Activated CD4-positive, alpha-beta T cell treated with anti-CD3 and anti-CD28 coated beads, Interleukin-10, Interleukin-2, amounts not matched to agents 100 ng/mL and 50 ng/mL, durations not matched to agents 16 hours and 8 hours (primary cell): ENCODE results near the gene LRRC4C.

Experiments
- DNase-seq: peaks from one replicate; pipeline ENCODE4 v3.0.0-alpha.2; 2020

LRRC4C gene

DNA sequence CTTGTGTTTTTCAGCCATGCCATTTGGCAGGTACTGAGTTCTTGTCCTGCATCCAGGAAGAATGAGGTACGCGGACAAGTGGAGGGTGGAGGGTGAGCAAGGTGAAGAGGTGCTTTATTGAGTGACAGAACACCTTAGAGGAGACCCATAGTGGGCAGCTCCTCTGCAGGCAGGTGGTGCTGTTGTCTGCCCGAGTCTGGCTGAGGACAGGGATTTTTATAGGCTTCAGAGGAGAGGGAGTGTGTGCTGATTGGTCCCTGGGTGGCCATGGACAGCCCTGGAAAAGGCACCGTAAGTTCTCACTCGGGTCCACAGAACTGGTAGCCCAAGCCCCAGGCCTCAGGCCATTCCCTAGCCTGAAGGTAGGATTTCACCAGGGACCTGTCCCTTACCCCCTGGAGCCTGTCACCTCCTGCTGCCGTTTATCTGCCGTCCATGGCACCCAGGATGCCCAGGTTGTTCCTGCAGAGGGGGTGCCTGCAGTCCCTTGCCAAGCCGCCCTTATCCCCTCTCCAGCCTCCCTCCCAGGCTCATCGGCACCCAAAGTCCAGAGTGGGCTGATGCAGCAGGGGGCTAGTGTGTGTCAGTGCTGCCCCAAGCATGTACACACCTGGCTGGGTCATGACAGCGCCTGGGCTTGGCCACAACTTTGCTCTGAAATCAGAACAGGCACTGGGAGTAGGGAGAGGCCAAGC is 213.6 kb downstream of the LRRC4C start:
- no peak for DNase-seq

DNA sequence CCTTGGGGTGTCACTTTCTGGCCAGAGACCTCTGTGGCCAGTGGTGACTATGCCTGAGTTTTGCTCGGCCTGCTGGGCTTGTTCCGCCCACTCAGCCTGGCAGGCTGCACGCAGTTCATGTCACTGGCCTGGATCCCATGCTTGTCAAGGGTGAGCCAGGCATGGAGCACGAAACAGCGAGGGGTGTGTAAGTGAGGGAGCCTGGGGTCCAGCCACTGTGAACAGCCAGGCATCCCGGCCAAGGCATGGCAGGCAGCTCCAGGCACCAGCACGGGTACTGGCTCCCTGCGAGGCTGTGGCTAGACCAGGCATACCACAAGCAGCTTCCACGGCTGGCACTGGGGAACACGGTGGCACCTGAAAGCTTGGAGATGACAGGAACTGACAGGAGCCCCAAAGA is 214.3 kb downstream of the LRRC4C start:
- no peak for DNase-seq

DNA sequence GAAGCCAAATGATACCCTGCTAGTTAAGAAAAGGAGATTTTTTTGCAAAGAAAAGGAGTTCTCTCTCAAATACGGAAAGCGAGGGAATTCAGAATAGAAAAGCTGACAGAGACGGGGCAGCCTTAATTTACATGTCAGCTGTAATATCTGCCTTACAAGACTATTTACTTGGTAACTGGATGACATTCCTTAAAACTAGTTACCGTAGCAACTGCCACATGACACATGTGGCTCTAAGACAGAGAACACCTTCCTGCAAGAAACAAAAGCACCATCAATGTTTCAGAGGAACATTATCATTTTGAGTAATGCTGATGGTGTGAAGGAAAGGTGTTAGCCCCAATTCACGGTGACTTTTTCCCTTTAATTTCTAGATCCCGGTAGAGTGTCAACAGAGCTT is 222.1 kb downstream of the LRRC4C start:
- DNase-seq = no peak

DNA sequence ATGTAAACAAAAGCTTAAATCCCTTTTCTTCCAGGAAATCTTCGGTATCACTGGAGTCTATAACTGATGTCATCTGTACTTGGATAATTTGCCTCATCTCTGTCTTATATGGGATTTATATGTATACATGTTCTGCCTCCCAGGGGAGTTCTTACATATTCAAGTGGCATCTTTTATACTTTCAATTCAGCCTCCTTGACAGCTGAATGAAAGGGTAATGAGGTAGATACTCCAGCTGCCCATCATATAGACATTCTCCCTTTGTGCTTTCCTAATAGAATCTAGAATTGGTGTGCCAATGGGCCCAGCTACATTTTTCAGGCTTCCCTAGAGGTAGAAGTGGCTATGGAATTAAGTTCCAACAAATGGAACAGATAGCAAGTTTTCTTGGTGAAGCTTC is 223.8 kb downstream of the LRRC4C start:
- no peak for DNase-seq

DNA sequence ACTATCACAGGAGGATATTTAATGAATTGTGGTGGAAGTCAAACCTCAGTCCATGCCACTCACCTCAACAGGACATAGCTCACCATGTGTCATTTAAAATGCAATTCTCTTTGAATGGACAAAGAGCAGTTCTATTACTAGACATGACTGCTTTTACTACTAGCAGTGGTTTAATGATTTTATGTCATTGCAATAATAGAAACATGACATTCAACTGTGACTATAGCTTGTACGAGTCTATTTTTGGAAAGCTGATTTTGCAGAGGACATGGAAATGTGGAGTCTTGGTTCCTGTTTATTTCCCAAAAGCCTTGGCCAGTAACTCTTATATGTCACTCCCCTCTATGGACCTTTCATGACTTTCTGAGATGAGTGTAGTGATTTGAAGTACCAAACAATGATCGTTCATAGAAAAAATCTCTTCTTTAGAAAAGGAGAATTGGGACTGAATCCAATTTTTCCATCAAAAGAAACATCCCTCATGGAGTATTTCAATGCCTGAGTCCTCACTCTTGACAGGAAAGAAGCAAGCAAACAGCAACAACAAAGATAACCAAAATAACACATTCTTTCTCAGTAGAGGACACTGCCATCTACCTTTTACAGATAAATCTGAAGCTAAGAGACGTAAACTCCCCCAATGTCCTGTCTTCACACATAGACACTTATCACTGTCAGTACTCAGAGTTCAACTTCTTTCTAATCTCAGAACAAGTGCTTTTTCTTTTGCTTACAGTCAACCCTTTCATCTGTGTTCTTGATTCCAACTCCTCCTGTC is 233.4 kb downstream of the LRRC4C start:
- no peak for DNase-seq

DNA sequence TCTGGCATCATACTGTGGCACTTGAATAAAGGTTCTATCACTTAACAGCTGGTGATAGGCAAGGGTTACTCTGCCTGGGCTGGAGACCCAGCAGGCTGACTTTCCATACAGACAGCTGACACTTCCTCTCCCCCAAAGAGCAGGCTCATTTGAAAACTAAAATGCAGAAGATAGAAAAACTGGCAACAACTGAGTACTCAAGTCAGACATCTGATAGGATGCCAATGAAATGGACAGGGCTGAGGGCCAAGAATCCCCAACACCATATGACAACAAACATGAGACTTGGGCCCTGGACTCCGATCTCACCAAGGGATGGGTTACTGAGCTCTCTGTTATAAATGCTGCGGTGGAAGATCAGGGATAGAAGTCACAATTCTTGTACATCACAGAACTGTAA is 237.2 kb downstream of the LRRC4C start:
- DNase-seq = no peak

DNA sequence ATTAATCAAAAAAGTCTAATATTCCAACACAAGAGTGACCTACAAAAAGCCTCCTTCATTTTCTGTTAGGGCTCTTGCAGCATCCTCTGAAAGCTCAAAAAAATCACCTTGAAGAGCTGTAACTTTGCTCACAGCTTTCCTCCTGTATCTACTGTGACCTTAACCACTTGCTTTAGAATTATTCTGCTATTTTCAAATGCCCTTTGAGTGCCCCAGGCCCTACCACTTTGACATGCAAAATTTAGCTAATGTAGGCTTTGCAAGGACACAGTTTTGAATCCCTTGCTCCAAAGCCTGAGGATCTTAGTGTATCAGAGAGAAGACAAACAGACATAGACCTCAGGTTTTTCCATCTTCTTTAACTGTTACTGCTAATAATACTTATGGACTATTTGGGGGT is 253.1 kb downstream of the LRRC4C start:
- DNase-seq = no peak

DNA sequence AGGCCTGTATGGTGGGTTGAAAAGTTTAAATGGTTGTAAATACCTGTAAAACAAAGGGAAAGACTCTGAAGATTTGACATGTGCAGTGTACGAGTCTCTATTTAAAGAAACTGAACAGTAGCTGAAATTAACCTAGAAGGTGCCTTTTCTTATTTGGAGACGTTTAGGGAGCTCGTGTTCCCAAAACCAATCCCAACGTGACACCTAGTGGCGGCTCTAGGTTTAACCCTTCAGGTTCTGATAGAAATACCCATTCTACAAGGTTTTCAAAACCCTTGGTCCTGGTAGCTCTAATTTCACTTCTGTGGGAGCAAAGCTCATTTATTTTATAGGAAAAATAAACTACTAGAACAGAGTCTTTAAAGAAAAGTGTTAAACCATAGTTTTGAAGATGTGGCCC is 258.3 kb downstream of the LRRC4C start:
- peak; percentile 36 for DNase-seq

DNA sequence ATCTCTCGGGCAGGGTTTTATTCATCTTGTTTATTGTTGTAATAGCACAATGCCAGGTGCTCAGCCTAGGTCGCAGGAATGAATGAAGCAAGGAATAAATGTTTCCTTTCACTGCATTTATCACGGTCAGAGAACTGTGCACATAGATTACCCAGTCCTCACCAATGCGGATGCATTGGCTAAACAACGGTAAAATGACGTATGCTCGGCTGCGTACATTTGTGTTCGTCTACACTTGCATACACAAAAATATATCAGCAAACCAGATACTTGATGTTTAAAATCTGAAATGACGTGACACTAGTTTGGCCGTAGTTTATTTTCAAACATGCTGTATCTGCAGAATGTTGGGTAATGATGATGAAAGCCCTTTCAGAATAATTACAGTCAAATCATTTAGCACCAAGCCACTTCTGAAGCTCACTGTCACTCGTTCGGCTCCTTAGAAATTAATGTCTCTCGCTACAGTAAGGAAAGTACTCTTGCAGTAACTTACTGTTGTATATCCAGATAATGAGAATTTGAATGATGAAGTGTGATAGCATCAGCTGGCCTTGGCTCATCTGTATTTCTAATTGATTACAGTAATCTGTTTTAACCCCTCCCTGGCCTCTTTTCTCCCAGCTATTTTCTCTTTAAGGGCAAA is 268.9 kb downstream of the LRRC4C start:
- no peak for DNase-seq

DNA sequence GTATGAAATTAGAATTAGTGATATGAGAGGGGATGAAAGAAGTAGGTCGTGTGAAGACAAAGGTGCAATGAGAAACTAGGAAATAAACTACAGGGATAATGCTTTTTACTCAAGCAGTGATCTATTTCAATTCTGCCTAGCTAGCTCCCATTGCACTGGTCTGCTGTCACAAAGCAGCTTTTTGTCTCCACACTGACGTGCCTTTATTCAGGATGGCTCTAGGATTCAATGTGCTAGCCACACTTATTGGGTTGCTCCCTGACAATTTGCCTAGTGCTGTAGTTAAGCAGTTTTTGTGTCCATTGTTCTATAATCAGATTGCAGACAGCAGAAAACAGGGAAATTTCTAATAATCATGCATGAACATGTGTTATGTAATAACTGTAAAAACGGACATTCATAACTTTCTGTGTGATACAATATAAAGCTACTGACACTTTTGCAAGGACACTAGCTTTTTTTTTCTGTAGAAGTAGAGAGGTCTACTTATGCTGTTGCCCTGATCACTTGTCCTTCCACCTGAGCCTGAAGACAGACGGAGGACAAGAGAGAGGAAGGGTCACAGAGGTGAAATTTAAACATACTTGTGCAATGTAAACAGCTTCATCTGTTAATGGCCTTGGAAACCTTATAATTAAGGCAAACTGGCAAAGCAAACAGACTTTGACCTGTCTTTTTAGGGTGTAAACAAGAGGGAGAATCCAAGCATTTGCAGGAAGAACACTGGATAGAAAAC is 269.6 kb downstream of the LRRC4C start:
- no peak for DNase-seq

DNA sequence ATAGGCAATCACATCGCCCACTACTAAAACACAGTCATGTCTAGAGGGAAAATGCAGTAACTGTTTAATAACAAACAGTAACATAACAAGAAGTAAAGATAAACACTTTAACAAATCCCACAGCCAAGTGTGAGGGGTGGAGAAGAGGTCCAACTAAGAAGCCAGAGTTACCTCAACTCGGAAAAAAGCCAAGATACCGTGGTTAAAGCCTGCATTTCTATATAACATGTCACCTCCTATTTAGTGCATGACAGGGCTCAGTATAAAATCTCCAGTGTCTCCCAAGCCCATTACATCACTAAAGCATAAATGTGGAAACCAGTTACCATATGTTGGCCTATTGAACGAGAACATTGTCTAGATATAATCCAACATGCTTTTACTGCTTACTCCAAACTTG is 281.7 kb downstream of the LRRC4C start:
- no peak for DNase-seq

DNA sequence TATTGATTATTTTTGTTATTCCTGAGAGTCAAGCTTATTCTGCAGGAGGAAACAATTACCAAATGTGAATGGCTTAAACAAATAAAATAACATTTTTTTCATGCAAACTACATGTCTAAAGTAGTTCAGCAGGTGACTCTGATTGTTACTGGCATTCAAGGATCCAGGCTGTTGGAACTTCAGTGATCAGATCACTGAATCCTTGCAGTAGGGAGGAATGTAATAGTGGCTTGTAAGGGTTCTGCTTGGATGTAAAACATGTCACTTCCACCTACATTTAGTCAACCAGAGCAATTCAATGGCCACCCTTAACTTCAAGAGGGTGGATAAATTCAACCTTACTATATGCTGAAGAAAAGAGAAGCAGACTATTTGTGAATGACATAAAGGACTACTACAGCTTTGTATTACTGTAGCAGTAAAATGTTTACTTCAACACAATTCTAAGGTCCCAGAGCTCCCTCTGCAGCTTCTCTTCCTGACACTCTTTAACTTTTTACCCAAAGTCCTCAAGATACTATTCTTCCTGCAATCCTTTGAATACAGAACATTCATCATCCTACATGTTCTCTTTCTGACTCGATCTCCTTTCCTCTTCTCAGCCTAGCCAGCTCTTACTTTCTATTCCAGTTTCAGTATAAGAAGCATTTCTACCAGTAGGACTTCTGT is 284.0 kb downstream of the LRRC4C start:
- no peak for DNase-seq

DNA sequence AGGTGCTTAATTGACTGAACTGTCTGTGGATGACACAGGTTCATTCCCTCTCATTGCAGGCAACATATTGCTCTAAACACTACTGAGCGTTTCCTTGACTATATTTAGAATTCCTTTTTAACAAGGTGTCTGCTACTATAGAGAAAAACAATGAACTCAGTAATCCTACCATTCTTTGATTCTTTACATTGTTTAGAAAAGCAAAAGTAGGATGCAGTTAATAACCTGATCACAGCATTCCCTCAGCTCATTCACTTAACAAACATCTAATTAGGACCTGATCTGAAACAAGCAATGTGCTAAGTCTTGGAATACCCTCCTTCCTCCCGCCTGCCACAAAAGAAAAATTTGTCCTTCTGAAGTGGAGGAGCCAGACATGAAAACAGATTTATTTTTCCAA is 313.1 kb downstream of the LRRC4C start:
- no peak for DNase-seq

DNA sequence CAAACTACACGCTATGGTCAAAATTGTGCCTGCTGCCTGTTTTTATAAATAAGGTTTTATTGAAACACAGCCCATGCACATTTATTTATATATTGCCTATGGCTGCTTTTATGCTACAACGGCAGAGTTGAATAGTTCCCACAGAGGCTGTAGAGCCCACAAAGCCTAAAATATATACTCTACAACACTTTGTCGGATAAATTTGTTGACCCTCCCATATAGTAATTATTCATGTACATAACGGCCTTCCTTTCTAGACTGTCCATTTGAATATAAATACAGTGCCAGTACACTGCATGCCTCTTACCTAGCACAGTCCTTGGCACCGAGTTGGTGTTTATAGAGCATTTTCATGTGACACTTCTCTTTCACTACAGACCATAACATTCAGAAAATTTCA is 314.0 kb downstream of the LRRC4C start:
- DNase-seq = no peak

DNA sequence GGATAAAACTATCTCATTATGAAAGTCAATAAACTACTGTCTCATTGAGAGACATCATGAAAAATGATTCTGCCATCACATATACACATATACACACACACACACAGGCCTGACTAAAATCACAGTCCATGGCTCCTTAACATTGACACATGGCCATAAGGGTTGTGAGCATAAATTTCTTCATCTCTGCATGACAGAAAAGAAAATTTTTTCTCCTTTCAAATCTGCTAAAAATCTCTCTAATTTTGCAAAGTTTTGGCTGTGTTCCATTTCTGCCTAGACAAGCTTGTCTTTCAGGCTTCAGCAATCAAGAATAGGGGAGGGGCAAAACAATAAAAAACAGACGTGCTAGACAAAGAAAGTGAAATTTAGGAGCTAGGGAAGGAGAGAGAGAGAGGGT is 324.5 kb downstream of the LRRC4C start:
- no peak for DNase-seq

DNA sequence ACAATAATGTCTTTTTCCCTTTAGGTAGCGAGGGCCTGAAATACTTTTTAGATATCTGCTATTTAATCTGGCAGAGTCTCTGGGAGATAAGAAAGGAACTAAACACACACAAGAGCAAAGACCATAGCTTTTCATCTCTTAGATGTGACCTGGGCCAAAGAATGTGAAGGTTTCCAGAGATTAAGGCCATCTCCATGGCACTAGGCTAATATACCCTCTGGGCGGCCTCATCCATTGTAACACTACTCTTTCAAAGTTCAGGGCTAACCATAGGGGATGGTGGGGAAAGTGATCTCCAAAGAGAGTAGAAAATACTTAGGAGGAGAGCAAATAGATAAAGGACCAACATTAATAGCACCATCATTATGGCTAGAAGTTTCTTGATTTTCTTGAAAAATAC is 326.4 kb downstream of the LRRC4C start:
- no peak for DNase-seq

DNA sequence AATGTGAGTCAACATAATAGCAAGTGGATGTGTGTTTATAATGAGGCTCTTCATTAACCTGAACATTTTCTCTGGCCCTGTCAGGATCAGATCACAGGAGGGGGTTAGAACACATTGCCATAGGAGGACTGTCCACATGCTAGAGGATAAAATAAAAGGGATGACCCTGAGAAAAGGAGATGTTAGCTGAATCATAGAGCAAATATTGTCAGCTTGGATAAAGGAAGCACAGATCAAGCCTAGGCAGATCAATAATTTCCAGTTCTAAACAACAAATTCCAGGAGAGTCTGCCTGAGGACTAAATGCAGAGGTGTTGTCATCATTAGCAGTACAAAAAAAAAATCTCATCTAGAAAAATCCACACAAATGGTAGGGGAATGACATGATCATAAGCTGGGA is 337.9 kb downstream of the LRRC4C start:
- no peak for DNase-seq

DNA sequence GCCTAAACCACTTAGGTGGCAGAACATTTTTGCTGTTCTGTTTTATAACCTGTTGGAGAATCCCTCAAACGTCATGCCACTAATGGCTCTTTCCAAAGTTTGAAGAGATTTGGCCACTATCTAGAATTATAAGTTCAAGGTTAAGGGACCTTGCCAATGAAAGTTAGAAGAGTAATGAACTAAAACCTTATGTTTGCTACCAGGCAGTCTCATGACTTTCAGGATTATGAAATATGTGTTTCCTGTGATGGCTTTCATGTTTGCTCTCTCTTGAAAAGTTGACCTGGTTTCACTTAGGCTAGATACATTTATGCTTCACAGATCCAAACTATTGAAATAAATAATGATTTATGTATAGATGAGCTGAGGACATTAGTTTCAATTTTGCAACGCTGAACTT is 340.0 kb downstream of the LRRC4C start:
- no peak for DNase-seq

DNA sequence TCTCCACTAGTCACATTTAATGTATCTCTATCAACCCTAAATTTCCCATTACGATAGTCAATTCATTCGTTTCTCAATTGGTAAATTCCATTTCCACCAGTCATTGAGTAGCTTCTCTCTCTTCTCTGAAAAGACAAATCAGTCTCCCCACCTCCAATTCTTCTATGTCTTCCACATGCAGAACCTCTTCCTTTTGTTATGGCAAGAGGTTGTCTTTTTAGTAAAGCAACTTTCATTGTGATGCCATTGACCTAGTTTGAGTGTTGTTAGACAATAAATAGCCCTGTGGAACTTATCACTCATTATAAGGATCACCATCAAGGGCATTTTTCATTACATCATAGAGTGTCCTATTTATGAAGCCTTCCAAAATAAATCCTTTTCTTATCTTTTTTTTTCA is 340.9 kb downstream of the LRRC4C start:
- no peak for DNase-seq

DNA sequence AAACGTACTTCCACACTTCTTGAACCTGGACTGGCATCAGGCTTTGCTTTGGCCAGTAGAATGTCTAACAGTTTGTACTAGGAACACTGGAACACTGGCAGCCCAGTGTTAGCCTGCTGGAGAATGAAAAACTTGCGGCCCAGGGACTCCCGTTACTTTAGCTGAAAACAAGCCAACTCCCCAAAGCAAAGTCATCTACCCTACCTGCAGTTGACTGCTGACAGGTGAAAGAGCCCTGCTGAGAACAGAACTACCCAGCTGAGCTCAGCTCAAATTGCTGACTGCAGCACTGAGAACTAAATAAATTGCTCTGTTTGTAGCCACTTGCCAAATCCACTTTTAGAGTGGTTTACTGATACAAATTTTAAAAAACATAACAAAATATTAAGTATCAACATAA is 342.5 kb downstream of the LRRC4C start:
- DNase-seq = no peak

DNA sequence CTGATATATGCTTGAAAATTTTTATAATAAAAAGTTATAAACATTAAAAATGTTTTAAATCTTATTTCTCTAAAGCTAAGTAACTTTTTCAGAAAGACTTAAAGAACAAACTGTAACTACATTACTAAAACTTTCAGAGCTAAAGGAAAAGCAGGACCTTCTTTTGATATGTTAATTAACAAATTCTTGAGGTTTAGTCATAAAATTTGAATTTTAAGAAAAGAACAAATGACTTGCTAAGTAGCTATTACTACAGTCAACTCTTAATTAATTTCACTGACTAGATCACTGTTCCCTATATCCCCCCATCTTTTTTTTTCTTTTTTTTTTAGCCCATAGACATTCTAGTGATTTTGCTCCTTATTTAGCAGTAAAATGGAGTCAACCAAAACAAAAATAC is 344.4 kb downstream of the LRRC4C start:
- DNase-seq = no peak

DNA sequence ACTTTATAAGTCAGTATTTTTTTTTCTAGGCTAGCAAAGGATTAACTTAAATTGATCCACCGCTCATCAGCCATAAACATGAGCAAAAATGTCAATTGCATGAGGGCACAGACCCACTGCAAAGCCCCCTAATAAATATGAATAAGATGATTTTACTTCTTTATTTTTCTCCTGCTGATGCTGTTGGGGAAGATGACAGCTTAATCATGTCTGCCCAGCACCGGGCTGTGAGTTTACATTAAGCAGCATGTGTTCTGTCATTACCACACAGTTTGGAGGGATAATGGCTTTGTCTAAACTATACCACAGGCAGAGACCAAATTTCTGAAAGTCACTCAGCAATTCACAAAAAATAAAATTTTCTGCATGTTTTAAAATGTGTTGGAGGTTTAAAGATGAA is 346.3 kb downstream of the LRRC4C start:
- DNase-seq = no peak

DNA sequence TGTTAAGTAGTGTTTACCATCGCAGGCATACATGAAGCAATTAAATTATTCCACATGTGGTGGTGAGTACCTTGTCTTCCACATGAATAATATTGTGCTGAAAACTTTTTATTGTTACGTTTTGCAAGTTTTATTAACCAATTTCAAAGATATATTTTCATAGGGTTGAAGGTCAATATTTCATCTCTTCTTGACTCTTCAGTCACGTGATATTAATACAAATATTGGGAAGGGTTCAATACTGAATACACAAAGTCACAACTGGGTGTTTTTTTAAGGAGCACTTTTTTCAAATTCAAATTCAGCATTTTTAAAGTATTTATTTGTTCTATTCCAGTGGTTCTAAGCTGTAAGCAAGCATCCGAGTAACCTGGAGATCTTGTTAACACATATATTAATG is 348.9 kb downstream of the LRRC4C start:
- DNase-seq = no peak
